Liver (tissue), 3 donors: Measurements from ENCODE around the gene STARD3NL.

Experiments
- ATF3 ChIP-seq: IDR thresholded peaks from 2 replicates; pipeline ENCODE4 v1.6.1; 2016; ENCODE audit warnings: antibody characterized with exemption
- CTCF ChIP-seq: fragments of 150-350 bp; IDR thresholded peaks from 2 replicates; pipeline ENCODE4 v1.5.1; 2017; ENCODE audit warnings: improper control_type of control experiment, low read depth, low read length; ENCODE audit not compliant: missing input control
- TAF1 ChIP-seq: conservative IDR thresholded peaks from 2 replicates; pipeline ENCODE4 v1.6.1; 2016; ENCODE audit warnings: antibody characterized with exemption, mild to moderate bottlenecking
- donor health status: healthy.
- donor health status: healthy.

- TF ChIP-seq ATF3 (no peak), CTCF (no peak), TAF1 (no peak)
Observed at GRCh38 chr7:38206071-38206470, 28.0 kb downstream of the STARD3NL start.
